Stimulated activated CD8-positive, alpha-beta memory T cell treated with anti-CD3 and anti-CD28 coated beads, Interleukin-12 subunit alpha, Interleukin-12 subunit beta, amount 100 ng/mL, for 24 hours (primary cell): ENCODE results near the gene NOLC1.

Experiments used
- DNase-seq: peaks from one replicate; pipeline ENCODE4 v3.0.0-alpha.2; 2020; ENCODE audit errors: extremely low read depth

Gene NOLC1

DNA sequence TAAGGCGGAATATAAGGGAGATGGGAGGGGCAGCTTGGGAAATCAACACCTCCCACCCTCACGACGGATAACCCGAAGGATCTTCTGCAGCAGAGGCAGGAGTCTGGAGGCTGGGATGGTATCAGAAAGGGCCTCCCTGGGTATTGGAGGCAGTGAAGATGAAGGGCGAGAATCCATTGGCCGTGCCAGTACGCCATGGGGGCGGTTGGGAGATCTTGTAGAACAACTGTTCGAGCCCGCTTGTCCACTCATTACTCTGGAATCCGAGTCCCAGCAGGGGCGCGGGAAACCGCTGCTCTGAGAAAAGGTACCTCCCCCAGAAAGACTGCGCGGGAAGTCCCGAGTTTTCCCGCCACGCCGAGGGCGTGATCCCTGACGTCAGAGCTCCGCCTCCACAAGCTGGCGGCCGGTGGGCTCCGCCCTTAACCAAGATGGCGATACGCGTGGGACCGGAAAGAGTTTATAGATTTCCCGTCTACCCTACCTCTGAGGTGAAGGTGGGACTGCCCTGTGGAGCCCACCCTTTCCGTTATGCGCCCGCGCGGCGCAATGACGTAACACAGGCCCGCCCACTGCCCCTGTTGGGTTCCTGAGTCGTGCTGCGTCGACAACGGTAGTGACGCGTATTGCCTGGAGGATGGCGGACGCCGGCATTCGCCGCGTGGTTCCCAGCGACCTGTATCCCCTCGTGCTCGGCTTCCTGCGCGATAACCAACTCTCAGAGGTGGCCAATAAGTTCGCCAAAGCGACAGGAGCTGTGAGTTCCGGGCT lies at the start of gene NOLC1:
Gene NOLC1, plus strand, starts transcription at position 616 of the 771 bp plus-strand sequence. Its CDS starts 22 bp downstream, at position 638.
- DNase-seq = peak; percentile 98

DNA sequence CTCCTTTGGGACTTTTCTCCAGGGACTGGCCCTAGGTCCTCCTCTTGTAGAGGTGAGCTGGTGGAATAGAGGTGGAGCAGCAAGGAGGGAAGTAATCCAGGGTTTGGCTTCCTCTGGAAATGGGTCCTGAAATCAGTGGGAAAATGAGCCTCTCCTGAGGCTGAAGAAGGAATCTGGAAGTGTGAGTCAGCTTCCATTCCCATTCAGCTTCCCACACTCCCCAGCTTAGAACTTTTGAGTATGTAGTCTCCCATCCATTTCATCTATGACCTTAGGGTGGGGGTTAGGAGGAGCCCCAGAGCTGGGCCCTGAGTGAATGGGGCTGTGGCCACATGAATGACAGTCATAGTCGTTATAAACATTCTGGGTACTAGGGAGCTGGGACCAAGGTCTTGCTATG lies 49.8 kb upstream of the NOLC1 start:
- DNase-seq = no peak

DNA sequence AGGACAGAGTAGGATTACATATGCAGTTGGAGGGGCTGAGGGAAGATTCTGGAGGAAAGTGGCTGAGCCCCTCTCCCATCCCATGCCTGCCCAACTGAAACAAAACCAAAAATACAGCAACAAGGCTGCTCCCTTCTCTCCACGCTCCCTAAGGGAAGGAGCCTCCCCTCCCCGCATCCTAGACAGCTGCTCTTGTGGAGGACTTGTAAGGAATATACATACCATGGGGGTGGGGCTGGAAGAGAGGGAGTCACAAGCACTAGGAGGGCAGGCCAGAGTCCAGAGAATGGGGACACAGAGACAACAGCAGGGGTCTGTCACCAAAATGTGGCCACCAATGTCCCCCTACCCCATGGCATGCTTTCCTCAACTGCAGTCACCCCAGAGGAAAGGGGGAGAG lies 45.2 kb upstream of the NOLC1 start:
- DNase-seq = no peak

DNA sequence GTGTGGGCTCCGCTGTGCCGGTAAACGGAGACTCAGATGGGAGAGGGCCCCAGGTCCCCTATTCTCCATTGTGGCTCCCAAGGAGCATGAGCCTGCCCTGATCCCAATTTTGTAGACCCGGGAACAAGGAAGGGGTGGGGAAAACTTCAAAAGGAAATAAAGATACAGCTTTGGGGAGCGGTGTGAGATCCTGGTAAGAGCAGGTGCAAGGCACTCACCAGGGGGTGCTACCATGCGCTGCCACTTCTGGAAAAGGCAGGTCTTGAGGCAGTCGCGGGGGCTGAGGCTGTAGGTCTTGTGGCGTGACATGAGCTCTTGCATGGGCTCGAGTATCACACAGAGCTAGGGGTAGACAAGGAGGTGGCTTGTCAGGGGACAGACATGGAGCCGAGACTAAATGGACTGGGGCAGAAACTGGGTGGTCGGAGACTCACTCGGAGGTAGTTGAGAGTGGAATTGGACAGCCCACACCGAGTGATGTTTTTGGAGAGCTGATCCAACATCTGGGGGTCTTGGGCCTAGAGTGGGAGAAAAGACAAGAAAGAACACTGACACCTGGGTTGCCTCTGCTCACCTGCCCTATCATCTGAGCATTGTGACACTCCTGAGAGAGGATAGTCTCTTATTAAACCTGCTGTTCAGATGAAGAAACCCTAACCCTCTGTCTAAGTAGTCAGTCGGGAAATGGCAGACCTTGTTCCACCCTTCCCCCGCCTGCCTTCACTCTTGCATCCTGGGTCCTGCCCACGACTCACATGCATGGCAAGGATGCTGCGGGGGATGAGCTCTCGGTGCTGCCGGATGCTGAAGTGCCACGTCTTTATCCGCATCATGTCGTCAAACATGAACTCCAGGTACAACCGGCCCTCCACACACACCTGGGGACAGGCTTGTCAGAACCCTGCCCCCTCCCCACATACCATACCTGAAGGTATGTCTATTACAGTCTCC lies 42.7 kb upstream of the NOLC1 start:
- no peak for DNase-seq

DNA sequence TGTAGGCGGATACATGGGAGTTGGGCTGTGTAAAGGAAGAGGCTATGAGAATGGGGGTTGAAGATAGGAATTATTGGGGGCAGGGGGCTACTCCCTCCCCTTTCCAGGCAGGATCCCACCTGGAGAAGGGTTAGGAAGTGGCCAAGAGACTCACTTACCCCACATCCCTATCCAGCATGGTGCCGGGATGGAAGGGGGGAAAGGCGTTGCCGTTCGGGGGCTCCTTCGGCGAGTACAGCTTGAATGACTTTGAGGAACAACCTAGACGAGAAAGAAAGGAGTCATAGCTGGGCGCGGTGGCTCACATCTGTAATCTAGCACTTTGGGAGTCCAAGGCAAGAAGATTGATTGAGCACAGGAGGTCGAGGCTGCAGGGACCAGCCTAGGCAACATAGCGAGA lies 40.9 kb upstream of the NOLC1 start:
- DNase-seq = no peak

DNA sequence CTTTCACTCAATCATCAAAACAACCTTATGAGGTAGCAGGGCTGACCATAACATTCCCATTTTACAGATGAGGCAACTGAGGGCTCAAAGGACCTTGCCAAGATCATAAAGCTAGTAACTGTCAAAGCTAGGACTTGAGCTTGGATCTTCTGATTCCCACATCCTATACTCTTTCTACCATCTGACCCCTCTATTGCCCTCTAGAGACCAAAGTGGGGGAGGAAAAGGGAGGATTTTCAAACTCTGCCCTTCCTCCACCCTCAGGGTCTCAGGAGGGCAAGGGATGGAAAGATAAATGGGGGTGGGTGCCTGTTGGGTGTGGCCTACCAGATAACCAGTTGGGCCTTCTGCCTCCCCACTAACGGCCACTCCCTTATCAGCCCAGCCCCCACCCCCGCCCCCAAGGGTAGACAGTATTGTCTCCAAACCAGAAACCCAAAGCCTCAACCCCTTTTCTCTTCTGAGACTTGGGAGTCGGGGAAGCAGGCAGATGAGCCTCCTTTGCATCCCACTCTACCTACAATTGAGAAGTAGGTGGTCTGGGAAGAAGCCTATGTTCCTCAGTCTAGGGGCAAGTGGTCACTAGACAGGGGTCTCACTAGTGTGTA lies 39.9 kb upstream of the NOLC1 start:
- DNase-seq = no peak

DNA sequence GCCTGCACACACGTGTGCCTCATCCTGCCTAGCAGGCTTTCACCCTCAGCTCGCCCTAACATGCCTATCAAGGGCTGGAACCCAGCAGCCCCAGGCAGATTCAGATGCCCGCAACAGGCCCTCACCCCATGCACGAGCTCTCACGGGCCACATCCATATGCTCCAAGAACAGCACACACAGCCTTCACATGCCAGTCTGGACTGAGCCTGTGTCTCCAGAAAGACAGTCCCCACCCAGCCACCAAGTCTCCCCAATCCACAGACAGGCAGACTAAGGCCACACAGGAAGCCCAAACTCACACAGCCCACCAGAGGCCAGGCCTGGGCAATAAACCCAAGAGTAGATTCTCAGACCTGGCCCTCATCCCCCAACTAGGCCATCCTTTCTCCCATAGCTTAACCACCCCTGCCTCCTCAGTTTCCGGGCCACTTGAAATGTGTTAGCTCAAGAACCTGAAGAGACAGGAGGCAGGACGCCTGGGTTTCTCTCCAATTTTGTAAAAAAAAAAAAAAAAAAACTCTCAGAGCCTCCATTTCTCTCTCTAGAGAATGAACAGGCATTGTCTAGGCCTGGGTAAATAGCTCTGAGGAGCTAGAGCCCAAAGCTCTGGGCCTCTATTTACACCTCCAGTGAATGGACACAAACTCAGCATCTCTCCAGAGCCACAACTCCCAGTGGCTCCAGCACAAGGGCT lies 38.8 kb upstream of the NOLC1 start:
- DNase-seq = no peak

DNA sequence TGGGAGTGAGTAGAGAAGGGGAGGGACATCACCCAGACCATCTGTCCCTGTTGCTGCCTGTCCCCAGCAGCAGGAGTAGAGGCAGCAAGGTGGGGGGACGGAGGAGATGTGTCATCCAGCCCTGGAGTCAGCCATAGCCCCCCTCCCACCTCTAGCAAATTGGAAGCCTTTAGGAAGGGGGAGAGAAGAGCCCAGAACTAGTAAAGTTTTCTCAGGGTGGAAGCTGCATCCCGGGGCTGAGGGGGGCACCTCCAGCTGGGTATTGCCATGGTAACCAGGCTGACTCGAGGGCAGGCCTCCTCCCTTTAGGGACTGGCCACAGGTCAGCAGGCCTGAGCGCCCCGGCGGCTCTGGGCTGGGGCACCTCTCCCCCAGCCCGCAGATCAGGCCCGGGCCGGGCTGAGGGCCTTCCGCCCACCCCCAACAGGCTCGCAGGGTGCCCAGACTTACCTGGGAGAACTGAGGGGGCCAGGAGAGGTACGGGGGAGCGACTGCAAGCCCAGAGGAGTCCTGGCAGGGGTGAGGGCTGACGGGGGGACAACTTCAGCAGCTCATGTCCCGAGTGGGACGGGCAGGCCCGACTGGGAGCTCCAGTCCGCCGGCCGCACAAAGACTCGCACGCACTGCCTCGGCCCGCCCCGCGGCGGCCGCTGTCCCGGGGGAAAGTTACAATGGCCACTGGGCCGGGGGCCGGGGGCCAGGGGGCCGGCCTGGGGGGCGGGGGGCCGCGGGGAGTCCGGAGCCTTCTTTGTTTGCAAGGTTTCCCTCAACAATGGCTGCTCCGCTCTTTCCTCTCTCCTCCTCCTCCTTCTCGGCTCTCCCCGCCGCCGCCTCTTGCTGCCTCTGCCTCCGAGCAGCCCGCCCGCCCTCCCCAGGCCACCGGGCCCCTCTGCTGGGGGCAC lies 38.0 kb upstream of the NOLC1 start:
- no peak for DNase-seq

DNA sequence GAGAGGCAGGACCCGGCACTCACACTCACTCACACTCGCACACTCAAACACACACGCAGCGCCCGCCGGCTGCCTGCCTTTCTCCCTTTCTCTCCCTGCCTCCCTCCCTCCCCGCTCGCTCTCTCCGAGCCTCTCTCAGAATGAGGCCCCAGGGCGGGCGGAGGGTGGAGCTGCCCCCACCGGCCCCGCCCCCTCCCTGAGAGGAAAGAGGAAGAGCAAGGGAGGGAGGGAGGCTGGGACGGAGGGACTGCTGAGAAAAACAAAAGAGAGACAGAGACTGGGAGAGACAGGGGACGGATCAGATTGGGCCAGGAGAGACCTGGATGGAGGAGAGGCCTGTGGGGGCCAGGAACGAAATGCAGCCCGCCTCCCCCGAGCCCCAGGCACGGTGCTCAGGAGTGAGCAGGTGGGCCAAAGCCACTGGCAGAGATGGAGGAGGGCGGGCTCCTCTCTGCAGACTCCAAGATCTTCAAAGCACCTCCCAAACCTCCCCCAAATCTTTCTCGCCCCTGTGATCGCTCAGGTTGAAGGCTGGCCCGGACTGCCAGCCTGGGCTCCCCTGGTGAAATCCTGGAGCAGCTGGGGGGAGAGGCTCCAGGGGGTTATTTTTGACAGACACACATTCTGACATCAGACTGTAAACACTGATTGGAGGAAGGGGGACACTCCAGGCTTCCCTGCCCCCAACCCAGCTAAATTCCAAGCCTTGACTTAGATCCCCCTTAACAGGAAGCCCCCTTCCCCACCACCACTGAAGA lies 37.1 kb upstream of the NOLC1 start:
- peak; percentile 63 for DNase-seq

DNA sequence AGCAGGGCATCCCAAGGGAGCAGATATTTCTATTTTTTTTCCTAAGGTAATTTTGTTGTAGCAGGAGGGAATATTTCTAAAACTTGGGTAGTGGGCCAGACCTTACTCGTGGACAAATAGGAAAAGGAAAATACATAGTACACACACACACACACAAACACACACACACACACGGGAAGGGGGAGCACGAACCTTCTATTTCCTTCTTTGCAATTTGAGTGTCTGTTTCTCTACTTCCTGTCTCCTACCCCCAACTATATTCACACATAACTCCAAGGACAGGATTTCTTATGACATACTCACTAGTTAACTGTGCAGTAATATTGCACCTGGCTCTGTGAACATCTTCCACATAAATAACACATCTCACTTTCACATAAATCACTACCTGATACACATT lies 36.4 kb upstream of the NOLC1 start:
- DNase-seq = no peak

DNA sequence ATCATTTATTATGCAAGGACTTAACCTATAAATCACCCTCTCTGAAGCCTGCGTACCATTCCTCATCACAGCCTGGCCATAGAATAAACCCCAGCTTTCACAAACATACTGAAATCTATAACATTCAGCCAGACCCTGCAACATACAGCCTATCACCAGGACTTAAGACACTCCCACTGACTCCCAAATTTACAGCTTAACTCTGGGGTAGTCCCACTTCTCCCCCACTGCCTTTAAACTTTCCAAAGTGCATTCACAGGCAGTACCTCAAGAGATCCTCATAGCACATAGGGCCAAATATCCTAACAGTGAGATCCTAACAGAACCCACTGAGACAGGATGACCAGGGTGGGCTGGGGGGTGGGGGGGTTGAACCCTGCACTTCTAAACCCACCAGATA lies 35.5 kb upstream of the NOLC1 start:
- no peak for DNase-seq

DNA sequence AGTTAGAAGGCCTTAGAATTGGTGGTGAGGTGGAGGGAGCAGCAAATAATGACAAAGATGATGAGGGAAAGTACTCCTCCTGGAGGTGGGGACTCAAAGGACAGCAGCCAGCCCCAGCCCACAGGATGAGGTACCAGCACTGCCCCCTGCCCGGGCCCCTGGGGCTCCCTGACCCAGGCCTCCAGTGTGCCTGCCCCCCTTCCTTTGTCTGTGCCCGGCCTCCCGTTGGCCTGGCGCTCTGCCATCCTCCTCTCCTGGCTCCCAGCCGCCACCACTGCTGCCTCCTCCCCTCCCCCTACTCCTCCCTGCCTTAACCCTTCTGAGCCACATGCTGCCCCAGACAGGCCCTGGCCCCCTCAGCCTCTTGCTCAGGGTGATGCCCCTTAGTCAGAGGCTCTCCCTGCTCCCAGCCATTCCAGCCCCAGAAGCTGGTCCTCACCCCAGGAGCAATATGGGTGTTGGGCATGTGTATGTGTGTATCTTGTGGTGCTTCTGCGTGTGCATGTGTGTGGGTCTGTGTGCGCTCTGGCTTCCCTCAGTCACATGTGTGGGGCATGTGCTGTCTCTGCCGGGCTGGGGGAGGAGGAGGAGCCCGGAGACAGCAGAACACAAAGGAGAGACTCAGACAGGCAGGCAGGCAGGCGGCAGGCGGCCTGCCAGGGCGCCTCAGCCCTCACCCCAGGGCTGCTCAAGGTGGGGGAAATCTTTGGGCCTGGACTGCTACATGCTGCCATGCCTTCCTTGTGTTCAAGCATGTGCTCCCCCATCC lies 34.6 kb upstream of the NOLC1 start:
- peak; percentile 23 for DNase-seq

DNA sequence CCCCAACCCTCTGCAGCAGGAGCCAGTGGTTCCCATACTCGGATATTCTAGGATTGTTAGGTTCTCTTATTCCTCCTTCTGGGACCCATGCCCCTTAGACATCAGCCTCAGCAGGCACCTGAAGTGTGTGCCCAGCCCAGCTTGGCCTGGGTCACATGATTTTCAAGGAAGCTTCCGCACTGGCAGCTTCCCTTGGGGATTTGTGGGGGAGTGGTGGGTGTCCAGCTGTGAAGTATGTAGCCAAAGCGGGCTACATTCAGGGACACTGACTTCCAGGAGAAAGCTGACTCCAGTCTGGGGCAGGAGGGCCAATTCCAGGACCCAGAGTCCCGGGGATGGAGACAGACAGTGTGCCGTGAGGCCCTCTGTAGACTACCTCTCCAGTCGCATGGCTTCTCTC lies 33.3 kb upstream of the NOLC1 start:
- DNase-seq = no peak

DNA sequence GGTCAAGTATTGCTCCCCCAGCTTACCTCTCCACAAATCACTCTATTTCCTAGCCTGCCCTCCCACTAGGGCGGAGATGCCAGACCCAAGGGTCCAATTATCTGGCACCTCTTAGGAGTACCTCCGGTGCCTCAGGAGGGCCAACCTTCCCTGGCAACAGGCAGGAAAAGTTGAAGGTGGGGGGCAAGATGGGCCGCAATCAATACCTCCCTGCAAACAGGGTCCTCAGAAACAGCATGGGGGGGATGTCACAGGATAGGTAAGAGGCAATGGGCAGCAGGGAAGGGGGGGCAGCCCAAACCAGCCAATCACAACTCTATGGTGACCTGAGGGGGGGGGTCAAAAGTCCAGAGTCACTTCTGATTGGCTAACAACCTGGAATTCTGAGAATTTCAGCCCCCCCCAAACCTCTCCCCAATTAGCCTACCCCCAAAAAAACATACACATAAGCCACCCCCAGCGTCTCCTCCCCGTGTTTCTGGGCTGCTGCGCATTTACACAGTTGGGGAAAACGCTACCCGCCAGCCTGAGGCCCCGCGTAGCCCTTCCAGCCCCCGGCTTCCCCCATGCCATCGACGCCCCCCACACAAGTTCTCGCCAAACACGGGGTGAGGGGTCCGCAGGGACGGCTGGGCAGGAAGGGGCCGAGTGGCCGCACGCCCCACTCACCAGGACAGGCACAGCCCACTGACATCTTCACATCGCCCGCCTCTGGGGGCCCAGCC lies 32.6 kb upstream of the NOLC1 start:
- DNase-seq = peak; percentile 17

DNA sequence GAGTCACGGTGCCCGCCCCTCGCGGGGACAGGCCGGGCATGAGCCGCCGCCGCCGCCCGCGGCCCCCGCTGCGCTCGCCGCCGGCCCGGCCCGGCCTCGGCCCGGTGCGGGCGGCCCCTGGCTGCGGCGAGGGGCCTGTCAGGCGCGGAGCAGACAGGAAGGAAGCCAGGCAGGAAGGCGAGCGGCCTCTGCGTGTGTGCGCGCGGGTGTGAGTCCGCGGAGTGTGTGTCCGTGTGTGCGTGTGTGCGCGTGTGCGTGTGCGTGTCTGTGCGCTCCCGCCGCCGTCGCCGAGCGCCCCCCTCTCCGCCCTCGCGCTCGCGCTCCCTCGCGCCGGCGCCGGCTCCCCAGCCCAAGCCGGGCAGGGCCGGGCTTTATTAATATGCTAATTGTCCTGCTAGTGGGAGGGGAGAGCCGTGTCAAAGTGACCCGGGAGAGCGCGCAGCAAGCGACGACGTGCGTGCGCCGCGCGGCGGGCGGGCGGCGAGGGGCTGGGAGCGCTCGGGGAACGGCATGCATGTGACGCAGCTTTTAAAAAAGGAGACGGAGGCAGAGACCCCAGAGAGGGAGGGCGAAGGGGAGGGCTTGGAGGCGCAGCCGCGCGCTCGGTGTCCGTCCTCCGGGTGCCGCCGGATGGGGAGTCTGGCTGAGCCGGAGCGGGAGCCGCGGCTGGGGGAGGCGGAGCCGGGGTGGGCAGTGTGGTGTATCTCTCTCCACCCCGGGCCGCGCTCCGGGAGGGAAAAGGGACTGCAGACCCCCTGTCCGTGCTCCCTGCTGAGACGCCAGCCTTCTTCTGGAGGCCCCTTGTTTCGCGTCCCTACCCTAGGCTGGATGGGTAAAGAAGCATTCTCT lies 31.8 kb upstream of the NOLC1 start, which contains the start of gene LDB1:
Gene LDB1, minus strand, starts transcription at position 227 of the 849 bp plus-strand sequence. CDS start 258 bp downstream, outside the sequence.
- DNase-seq = peak; percentile 27

DNA sequence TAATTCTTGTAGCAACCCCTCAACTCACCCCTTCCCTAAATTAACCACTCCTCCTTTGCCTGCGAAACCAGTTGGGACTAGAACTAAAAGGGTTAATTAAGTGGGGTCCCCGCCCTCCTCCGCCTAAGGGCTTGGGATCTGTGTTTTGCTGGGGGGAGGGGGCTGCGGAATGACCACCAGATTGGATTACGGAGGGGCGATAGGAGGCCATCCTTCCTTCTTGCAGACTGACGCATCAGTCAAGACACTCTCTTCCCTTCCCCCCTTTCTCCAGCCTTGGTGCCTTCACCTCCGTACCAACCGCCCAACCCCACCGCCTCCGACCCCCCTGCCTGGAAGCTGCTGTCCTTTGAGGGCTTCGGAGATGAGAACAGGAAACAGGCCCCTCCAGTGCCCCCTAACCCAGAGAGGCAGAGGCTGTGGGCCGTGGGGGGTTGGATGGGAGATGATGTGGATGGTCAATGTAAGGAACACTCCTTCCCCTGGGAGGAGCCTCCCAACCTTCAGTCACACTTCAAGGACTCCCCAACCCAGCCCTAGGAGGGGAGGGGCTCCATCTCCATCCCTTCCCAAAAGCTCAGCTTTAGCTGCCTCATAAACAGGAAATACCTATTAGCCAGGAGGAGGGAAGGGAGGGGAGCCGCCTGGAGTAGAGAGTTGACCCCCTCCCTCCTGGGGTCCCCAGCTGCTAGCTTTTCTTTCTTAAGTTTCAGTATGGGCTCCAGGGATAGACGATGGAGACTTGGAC lies 31.0 kb upstream of the NOLC1 start:
- DNase-seq = no peak
